Measurements from ENCODE around the gene ARSB.

- TF ChIP-seq CTCF (IDR thresholded peaks at IDR 0.05; ENCODE audit: low read depth, low read length) (no peak), EZH2phosphoT487 (IDR thresholded peaks at IDR 0.05; ENCODE audit: low read depth) (no peak)
These were observed 10.1 kb downstream of the ARSB start for GRCh38 chr5:78975035-78975434.
